GM23338 (cell line): ENCODE data around the gene RABEPK. TPM values are rescaled to one million over a fixed set of nuclear protein-coding genes. Genes with fewer than 3 reads are reported as not detected.

Experiments used
- ATAC-seq: fragments of 200-7000 bp; cut with Tn5 transposase; 3 replicates; pipeline ENCODE4 v1.9.1; 2020
- DNase-seq: peaks from one replicate; pipeline ENCODE4 v3.0.0-alpha.2; 2015; ENCODE audit warnings: low spot score
- H2AFZ ChIP-seq: fragments of 200-600 bp; sonication (generic); 2 replicates; pipeline ENCODE4 v1.8.0; 2016; ENCODE audit warnings: antibody characterized with exemption, mild to moderate bottlenecking, moderate library complexity
- H3F3A ChIP-seq: fragments of 200-600 bp; sonication (generic); replicated peaks from 2 replicates; pipeline ENCODE4 v1.8.0; 2017; ENCODE audit warnings: antibody characterized with exemption, mixed run types, low read depth
- H3K27ac ChIP-seq: fragments of 200-600 bp; sonication (generic); 2 replicates; pipeline ENCODE4 v1.6.1; 2016; ENCODE audit warnings: low read depth
- H3K27me3 ChIP-seq: fragments of 200-600 bp; sonication (generic); 2 replicates; pipeline ENCODE4 v1.8.0; 2016; ENCODE audit warnings: mild to moderate bottlenecking, mixed run types, moderate library complexity; ENCODE audit not compliant: insufficient read depth
- H3K36me3 ChIP-seq: fragments of 200-600 bp; sonication (generic); 2 replicates; pipeline ENCODE4 v1.8.0; 2016; ENCODE audit warnings: mild to moderate bottlenecking; ENCODE audit not compliant: insufficient read depth
- H3K4me1 ChIP-seq: fragments of 200-600 bp; sonication (generic); 2 replicates; pipeline ENCODE4 v1.8.0; 2016; ENCODE audit warnings: mild to moderate bottlenecking, moderate library complexity; ENCODE audit not compliant: insufficient read depth
- H3K4me2 ChIP-seq: fragments of 200-600 bp; sonication (generic); 2 replicates; pipeline ENCODE4 v1.7.1; 2017; ENCODE audit warnings: mixed run types
- H3K4me3 ChIP-seq: fragments of 200-600 bp; sonication (generic); 2 replicates; pipeline ENCODE4 v1.6.1; 2016; ENCODE audit warnings: mixed run types
- H3K79me2 ChIP-seq: fragments of 200-600 bp; sonication (generic); replicated peaks from 2 replicates; pipeline ENCODE4 v1.8.0; 2017; ENCODE audit warnings: mild to moderate bottlenecking; ENCODE audit not compliant: insufficient read depth
- H3K9me2 ChIP-seq: fragments of 200-600 bp; sonication (generic); 2 replicates; pipeline ENCODE4 v1.8.0; 2017; ENCODE audit not compliant: insufficient read depth
- H4K20me1 ChIP-seq: fragments of 200-600 bp; sonication (generic); replicated peaks from 2 replicates; pipeline ENCODE4 v1.8.0; 2017; ENCODE audit warnings: mild to moderate bottlenecking; ENCODE audit not compliant: insufficient read depth
- H3K27ac Mint-ChIP-seq: 2 replicates; pipeline ENCODE4 v1.8.0; 2020; ENCODE audit warnings: inconsistent platforms, mild to moderate bottlenecking, moderate library complexity, mixed read lengths
- H3K27me3 Mint-ChIP-seq: 3 replicates; pipeline ENCODE4 v1.8.0; 2022; ENCODE audit warnings: low read depth, mild to moderate bottlenecking, moderate library complexity, mixed read lengths, inconsistent platforms; ENCODE audit not compliant: insufficient read depth, poor library complexity
- H3K36me3 Mint-ChIP-seq: 3 replicates; pipeline ENCODE4 v1.8.0; 2021; ENCODE audit warnings: low read depth, mild to moderate bottlenecking, inconsistent platforms, moderate library complexity, mixed read lengths
- H3K4me1 Mint-ChIP-seq: 3 replicates; pipeline ENCODE4 v1.8.0; 2020; ENCODE audit warnings: mild to moderate bottlenecking, inconsistent platforms, mixed read lengths
- H3K4me3 Mint-ChIP-seq: 3 replicates; pipeline ENCODE4 v1.8.0; 2021; ENCODE audit warnings: moderate library complexity, mild to moderate bottlenecking, inconsistent platforms, mixed read lengths
- H3K9me3 Mint-ChIP-seq: 3 replicates; pipeline ENCODE4 v1.8.0; 2020; ENCODE audit warnings: moderate library complexity, mild to moderate bottlenecking, inconsistent platforms, mixed read lengths
- EZH2 ChIP-seq: fragments of 200-600 bp; sonication (generic); IDR thresholded peaks from one replicate; pipeline ENCODE4 v1.8.0; 2017; ENCODE audit warnings: antibody characterized with exemption, mild to moderate bottlenecking, low read depth; ENCODE audit not compliant: unreplicated experiment
- EZH2phosphoT487 ChIP-seq: fragments of 200-600 bp; sonication (generic); IDR thresholded peaks from one replicate; pipeline ENCODE4 v1.8.1; 2018; ENCODE audit warnings: antibody characterized with exemption; ENCODE audit not compliant: unreplicated experiment
- JUNB ChIP-seq: IDR thresholded peaks from one replicate; pipeline ENCODE4 v1.6.1; 2016; ENCODE audit warnings: antibody characterized with exemption; ENCODE audit not compliant: unreplicated experiment
- NANOG ChIP-seq: IDR thresholded peaks from 2 replicates; pipeline ENCODE4 v1.6.1; 2016; ENCODE audit warnings: antibody characterized with exemption, borderline replicate concordance
- POLR2AphosphoS5 ChIP-seq: IDR thresholded peaks from 2 replicates; pipeline ENCODE4 v1.6.1; 2016; ENCODE audit warnings: antibody characterized with exemption, low read depth
- STAT1 ChIP-seq: IDR thresholded peaks from one replicate; pipeline ENCODE4 v1.6.1; 2016; ENCODE audit warnings: antibody characterized with exemption; ENCODE audit not compliant: unreplicated experiment
- ZNF114 ChIP-seq: fragments of 250-450 bp; sonication (Bioruptor Pico); IDR thresholded peaks from 2 replicates; pipeline ENCODE4 v1.5.0; 2020; ENCODE audit warnings: mild to moderate bottlenecking, moderate library complexity
- ZNF331 ChIP-seq: fragments of 250-450 bp; sonication (Bioruptor Pico); IDR thresholded peaks from 2 replicates; pipeline ENCODE4 v1.5.0; 2020; ENCODE audit warnings: low read depth, mild to moderate bottlenecking, moderate library complexity
- polyA plus RNA-seq: library from polyadenylated mRNA; unstranded; fragments of >200 nt; fragmentation: Nextera tagmentation; extraction: Ambion mirVana; gene quantifications from 2 replicates; pipeline ENCODE4 v1.2.1, GENCODE V29; 2016
- total RNA-seq: library from RNA; depleted of rRNA; stranded (reverse); fragments of >200 nt; shearing (Covaris generic); gene quantifications from 2 replicates; pipeline ENCODE4 v1.2.3, GENCODE V29; 2014
- TF ChIP-seq, protein P1 (sequence below): fragments of 250-450 bp; sonication (Bioruptor Pico); IDR thresholded peaks from 2 replicates; pipeline ENCODE4 v1.5.0; 2020; ENCODE audit warnings: mild to moderate bottlenecking, moderate library complexity
- TF ChIP-seq, protein P2 (sequence below): IDR thresholded peaks from 2 replicates; pipeline ENCODE4 v1.6.1; 2016; ENCODE audit warnings: antibody characterized with exemption

The RABEPK gene
- total and polyA plus RNA-seq, 2 experiments from 2014 or later = 25.8 to 32.7 TPM

DNA sequence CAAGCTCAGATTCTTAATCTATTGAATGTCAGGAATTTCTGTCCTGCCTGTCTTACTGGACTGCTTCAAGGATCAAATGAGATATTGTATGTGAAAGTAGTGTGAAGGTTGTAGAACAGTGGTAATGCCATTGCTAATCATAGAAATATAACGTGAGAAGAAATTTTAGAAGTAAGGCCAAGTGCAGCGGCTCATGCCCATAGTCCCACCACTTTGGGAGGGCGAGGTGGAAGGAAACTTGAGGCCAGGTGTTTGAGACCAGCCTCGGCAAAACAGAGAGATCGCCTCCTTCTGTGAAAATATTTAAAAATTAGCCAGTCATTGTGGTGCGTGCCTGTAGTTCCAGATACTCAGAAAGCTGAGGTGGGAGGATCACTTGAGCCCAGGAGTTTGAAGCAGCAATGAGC is 45.9 kb downstream of the RABEPK start (continued):
- TF ChIP-seq, protein P1, sequence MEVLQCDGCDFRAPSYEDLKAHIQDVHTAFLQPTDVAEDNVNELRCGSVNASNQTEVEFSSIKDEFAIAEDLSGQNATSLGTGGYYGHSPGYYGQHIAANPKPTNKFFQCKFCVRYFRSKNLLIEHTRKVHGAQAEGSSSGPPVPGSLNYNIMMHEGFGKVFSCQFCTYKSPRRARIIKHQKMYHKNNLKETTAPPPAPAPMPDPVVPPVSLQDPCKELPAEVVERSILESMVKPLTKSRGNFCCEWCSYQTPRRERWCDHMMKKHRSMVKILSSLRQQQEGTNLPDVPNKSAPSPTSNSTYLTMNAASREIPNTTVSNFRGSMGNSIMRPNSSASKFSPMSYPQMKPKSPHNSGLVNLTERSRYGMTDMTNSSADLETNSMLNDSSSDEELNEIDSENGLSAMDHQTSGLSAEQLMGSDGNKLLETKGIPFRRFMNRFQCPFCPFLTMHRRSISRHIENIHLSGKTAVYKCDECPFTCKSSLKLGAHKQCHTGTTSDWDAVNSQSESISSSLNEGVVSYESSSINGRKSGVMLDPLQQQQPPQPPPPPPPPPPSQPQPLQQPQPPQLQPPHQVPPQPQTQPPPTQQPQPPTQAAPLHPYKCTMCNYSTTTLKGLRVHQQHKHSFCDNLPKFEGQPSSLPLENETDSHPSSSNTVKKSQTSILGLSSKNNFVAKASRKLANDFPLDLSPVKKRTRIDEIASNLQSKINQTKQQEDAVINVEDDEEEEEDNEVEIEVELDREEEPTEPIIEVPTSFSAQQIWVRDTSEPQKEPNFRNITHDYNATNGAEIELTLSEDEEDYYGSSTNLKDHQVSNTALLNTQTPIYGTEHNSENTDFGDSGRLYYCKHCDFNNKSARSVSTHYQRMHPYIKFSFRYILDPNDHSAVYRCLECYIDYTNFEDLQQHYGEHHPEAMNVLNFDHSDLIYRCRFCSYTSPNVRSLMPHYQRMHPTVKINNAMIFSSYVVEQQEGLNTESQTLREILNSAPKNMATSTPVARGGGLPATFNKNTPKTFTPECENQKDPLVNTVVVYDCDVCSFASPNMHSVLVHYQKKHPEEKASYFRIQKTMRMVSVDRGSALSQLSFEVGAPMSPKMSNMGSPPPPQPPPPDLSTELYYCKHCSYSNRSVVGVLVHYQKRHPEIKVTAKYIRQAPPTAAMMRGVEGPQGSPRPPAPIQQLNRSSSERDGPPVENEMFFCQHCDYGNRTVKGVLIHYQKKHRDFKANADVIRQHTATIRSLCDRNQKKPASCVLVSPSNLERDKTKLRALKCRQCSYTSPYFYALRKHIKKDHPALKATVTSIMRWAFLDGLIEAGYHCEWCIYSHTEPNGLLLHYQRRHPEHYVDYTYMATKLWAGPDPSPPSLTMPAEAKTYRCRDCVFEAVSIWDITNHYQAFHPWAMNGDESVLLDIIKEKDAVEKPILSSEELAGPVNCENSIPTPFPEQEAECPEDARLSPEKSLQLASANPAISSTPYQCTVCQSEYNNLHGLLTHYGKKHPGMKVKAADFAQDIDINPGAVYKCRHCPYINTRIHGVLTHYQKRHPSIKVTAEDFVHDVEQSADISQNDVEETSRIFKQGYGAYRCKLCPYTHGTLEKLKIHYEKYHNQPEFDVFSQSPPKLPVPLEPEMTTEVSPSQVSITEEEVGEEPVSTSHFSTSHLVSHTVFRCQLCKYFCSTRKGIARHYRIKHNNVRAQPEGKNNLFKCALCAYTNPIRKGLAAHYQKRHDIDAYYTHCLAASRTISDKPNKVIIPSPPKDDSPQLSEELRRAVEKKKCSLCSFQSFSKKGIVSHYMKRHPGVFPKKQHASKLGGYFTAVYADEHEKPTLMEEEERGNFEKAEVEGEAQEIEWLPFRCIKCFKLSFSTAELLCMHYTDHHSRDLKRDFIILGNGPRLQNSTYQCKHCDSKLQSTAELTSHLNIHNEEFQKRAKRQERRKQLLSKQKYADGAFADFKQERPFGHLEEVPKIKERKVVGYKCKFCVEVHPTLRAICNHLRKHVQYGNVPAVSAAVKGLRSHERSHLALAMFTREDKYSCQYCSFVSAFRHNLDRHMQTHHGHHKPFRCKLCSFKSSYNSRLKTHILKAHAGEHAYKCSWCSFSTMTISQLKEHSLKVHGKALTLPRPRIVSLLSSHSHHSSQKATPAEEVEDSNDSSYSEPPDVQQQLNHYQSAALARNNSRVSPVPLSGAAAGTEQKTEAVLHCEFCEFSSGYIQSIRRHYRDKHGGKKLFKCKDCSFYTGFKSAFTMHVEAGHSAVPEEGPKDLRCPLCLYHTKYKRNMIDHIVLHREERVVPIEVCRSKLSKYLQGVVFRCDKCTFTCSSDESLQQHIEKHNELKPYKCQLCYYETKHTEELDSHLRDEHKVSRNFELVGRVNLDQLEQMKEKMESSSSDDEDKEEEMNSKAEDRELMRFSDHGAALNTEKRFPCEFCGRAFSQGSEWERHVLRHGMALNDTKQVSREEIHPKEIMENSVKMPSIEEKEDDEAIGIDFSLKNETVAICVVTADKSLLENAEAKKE = no peak

DNA sequence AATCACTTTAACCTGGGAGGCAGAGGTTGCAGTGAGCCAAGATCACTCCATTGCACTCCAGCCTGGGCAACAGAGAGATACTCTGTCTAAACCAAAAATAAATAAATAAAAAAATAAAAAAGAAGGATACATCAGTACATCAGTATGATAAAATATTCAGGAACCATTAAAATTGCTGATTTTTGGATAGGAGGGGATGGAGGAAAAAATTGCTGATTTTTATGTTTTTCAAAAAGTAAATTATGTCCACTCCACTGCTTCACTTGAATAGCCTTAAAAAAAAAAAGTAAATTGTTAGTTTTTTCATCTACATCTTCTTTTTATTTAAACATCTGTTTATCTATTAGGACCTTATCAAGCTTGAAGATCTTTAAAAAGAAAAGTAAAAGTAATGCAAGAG is 53.9 kb downstream of the RABEPK start:
- Histone ChIP-seq H2AFZ (no peak overlapping the region), H3K4me1 (no peaks in the 10 kb centered on the region), H3K27me3 (no peaks in the 10 kb centered on the region), H4K20me1 (no peaks in the 10 kb centered on the region), H3K27ac (no peak overlapping the region), H3K36me3 (no peaks in the 10 kb centered on the region), H3K9me2 (no peaks in the 10 kb centered on the region), H3F3A (no peaks in the 10 kb centered on the region), H3K79me2 (no peaks in the 10 kb centered on the region), H3K4me3 (no peak overlapping the region), H3K4me2 (no peak overlapping the region)
- Mint-ChIP-seq H3K27me3 (peaks cover under 1% of the 10 kb centered on the region), H3K4me1 (no peaks in the 10 kb centered on the region), H3K9me3 (no peaks in the 10 kb centered on the region), H3K27ac (no peak overlapping the region), H3K36me3 (no peaks in the 10 kb centered on the region), H3K4me3 (no peak overlapping the region)
- DNase-seq = no peak
- no peak for ATAC-seq
- TF ChIP-seq EZH2phosphoT487 = no peak
- TF ChIP-seq ZNF114 (CRISPR knock-in tag) = no peak
- no peak for TF ChIP-seq ZNF331
- TF ChIP-seq EZH2 = no peak
- no peak for TF ChIP-seq NANOG
- no peak for TF ChIP-seq STAT1
- TF ChIP-seq POLR2AphosphoS5 = no peak
- TF ChIP-seq, protein P1 = no peak
- TF ChIP-seq JUNB = no peak
- TF ChIP-seq, protein P2, sequence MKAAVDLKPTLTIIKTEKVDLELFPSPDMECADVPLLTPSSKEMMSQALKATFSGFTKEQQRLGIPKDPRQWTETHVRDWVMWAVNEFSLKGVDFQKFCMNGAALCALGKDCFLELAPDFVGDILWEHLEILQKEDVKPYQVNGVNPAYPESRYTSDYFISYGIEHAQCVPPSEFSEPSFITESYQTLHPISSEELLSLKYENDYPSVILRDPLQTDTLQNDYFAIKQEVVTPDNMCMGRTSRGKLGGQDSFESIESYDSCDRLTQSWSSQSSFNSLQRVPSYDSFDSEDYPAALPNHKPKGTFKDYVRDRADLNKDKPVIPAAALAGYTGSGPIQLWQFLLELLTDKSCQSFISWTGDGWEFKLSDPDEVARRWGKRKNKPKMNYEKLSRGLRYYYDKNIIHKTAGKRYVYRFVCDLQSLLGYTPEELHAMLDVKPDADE = no peak
